ENCODE results near the gene CSTPP1.
"Not testable (repeated sequence)": the region's sequence is repeated elsewhere in the genome, so short reads cannot be mapped to it uniquely, and the experiment has no call there.

Gene CSTPP1

GRCh38 chr11:47109051-47109726 is 172.6 kb downstream of the CSTPP1 start:
- no peak overlapping the region for H3K27ac ChIP-seq (ENCODE audit: low read length)
- no peak overlapping the region for H3K9ac ChIP-seq (ENCODE audit: low read depth, low read length)
- H3K27me3 ChIP-seq (ENCODE audit: insufficient read depth, low read length): no peaks in the 10 kb centered on the region
- no peak overlapping the region for H3K4me3 ChIP-seq (ENCODE audit: low read length)
- peaks cover 8% of the 10 kb centered on the region for H3K4me1 ChIP-seq (ENCODE audit: insufficient read depth, low read length)
- H3K9me3 ChIP-seq (ENCODE audit: insufficient read depth, low read depth, low read length): no peaks in the 10 kb centered on the region
- no peaks in the 10 kb centered on the region for H3K36me3 ChIP-seq (ENCODE audit: insufficient read depth, low read depth, low read length)

- Histone ChIP-seq H3K9me3 (ENCODE audit: insufficient read depth, low read depth, low read length) (no peaks in the 10 kb centered on the region), H3K4me3 (ENCODE audit: low read length) (no peak overlapping the region), H3K9ac (ENCODE audit: low read depth, low read length) (no peak overlapping the region), H3K27ac (ENCODE audit: low read length) (no peak overlapping the region), H3K4me1 (ENCODE audit: insufficient read depth, low read length) (peaks cover 2% of the 10 kb centered on the region), H3K36me3 (ENCODE audit: insufficient read depth, low read depth, low read length) (no peaks in the 10 kb centered on the region), H3K27me3 (ENCODE audit: insufficient read depth, low read length) (no peaks in the 10 kb centered on the region)
Observed at GRCh38 chr11:47109727-47110246, 173.2 kb downstream of the CSTPP1 start.

DNA sequence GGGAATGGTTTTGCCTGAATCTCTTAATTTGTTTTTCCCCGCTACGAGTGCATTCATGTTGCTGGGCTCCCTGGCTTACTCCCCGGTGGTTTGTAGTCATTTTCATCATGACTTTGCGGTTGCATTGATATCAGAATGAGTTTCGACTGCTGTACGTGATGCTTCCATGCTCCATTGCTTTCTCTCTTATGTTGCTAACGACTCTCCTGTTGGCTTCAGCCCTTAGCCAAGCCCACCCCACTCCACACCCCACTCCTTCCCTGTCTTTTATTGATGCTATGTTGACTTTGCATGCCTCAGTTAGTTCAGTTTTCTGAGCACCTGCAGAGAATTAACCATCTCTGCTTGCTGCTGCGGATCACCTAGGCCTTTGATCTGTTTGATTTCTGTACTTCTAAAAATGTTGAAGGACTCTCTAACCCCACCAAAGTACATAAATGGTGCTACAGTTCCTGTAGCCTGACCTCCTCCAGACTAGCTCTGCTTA is 174.8 kb downstream of the CSTPP1 start:
- Histone ChIP-seq H3K4me1 (ENCODE audit: insufficient read depth, low read length) (no peaks in the 10 kb centered on the region), H3K9ac (ENCODE audit: low read depth, low read length) (no peak overlapping the region), H3K9me3 (ENCODE audit: insufficient read depth, low read depth, low read length) (no peaks in the 10 kb centered on the region), H3K4me3 (ENCODE audit: low read length) (no peak overlapping the region), H3K27me3 (ENCODE audit: insufficient read depth, low read length) (no peaks in the 10 kb centered on the region), H3K27ac (ENCODE audit: low read length) (no peak overlapping the region), H3K36me3 (ENCODE audit: insufficient read depth, low read depth, low read length) (no peaks in the 10 kb centered on the region)

DNA sequence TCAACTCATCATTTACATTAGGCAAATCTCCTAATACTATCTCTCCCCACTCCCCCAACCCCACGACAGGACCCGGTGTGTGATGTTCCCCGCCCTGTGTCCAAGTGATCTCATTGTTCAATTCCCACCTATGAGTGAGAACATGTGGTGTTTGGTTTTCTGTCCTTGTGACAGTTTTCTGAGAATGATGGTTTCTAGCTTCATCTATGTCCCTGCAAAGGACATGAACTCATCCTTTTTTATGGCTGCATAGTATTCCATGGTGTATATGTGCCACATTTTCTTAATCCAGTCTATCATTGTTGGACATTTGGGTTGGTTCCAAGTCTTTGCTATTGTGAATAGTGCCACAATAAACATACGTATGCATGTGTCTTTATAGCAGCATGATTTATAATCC is 176.4 kb downstream of the CSTPP1 start:
- not testable (repeated sequence) for H3K27me3 ChIP-seq (ENCODE audit: insufficient read depth, low read length); H3K4me1 ChIP-seq (ENCODE audit: insufficient read depth, low read length); H3K4me3 ChIP-seq (ENCODE audit: low read length); H3K27ac ChIP-seq (ENCODE audit: low read length); H3K9me3 ChIP-seq (ENCODE audit: insufficient read depth, low read depth, low read length); H3K36me3 ChIP-seq (ENCODE audit: insufficient read depth, low read depth, low read length); H3K9ac ChIP-seq (ENCODE audit: low read depth, low read length)

GRCh38 chr11:47118958-47119688 is 182.6 kb downstream of the CSTPP1 start:
- H3K9me3 ChIP-seq (ENCODE audit: insufficient read depth, low read depth, low read length); H3K27ac ChIP-seq (ENCODE audit: low read length); H3K4me1 ChIP-seq (ENCODE audit: insufficient read depth, low read length); H3K9ac ChIP-seq (ENCODE audit: low read depth, low read length); H3K4me3 ChIP-seq (ENCODE audit: low read length); H3K36me3 ChIP-seq (ENCODE audit: insufficient read depth, low read depth, low read length); H3K27me3 ChIP-seq (ENCODE audit: insufficient read depth, low read length): not testable (repeated sequence)

DNA sequence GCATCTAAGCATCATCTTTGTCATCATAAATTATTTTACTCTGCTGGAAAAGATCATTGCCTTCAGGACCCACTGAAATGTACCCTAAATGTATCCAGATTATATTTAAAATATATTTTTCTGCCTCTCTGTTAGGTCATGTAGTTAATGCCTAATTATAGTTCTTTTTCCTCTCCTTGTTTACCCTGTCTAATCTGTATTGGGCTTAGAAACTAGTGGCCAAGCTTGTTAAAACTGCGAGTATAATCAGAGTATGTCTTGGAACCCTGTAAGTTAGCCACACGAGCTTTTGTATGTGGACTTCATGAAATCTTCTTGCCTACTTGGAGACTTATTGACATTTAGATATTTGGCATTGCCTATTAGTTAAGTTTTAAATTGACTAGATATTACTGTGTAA is 184.5 kb downstream of the CSTPP1 start:
- H3K9me3 ChIP-seq (ENCODE audit: insufficient read depth, low read depth, low read length): no peaks in the 10 kb centered on the region

GRCh38 chr11:47121731-47122130 is 185.2 kb downstream of the CSTPP1 start:
- Histone ChIP-seq H3K9me3 (ENCODE audit: insufficient read depth, low read depth, low read length) (no peaks in the 10 kb centered on the region), H3K4me1 (ENCODE audit: insufficient read depth, low read length) (no peaks in the 10 kb centered on the region), H3K27ac (ENCODE audit: low read length) (no peak overlapping the region), H3K9ac (ENCODE audit: low read depth, low read length) (no peak overlapping the region), H3K36me3 (ENCODE audit: insufficient read depth, low read depth, low read length) (no peaks in the 10 kb centered on the region), H3K4me3 (ENCODE audit: low read length) (no peak overlapping the region), H3K27me3 (ENCODE audit: insufficient read depth, low read length) (no peaks in the 10 kb centered on the region)

More for the DNA sequence above, 184.5 kb downstream of the CSTPP1 start:
- Histone ChIP-seq H3K4me3 (ENCODE audit: low read length) (no peak overlapping the region), H3K4me1 (ENCODE audit: insufficient read depth, low read length) (no peaks in the 10 kb centered on the region), H3K36me3 (ENCODE audit: insufficient read depth, low read depth, low read length) (no peaks in the 10 kb centered on the region), H3K9ac (ENCODE audit: low read depth, low read length) (no peak overlapping the region), H3K27me3 (ENCODE audit: insufficient read depth, low read length) (no peaks in the 10 kb centered on the region), H3K27ac (ENCODE audit: low read length) (no peak overlapping the region)

DNA sequence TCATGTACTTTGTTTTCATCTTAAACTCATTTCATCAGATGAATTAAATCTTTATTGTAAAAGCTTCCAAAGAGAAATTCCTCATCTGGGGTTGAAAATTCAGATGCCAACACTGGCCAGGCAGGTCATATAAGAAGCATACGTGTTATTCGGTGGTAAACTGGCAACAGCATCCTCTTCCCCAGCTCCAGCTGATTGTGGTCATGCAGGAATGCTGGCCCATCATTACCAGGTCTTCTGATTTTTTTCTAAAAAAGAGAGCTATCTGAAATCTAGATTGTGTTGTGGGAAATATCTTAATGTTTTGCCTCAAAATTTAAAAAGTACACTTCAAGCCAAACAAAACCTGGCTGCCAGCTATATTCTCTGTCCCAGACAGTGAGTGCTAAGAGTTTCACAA is 186.5 kb downstream of the CSTPP1 start:
- H3K4me1 ChIP-seq (ENCODE audit: insufficient read depth, low read length): no peaks in the 10 kb centered on the region
- H3K27me3 ChIP-seq (ENCODE audit: insufficient read depth, low read length): no peaks in the 10 kb centered on the region
- H3K27ac ChIP-seq (ENCODE audit: low read length): no peak overlapping the region
- no peak overlapping the region for H3K9ac ChIP-seq (ENCODE audit: low read depth, low read length)
- no peaks in the 10 kb centered on the region for H3K36me3 ChIP-seq (ENCODE audit: insufficient read depth, low read depth, low read length)
- H3K4me3 ChIP-seq (ENCODE audit: low read length): no peak overlapping the region
- no peaks in the 10 kb centered on the region for H3K9me3 ChIP-seq (ENCODE audit: insufficient read depth, low read depth, low read length)

DNA sequence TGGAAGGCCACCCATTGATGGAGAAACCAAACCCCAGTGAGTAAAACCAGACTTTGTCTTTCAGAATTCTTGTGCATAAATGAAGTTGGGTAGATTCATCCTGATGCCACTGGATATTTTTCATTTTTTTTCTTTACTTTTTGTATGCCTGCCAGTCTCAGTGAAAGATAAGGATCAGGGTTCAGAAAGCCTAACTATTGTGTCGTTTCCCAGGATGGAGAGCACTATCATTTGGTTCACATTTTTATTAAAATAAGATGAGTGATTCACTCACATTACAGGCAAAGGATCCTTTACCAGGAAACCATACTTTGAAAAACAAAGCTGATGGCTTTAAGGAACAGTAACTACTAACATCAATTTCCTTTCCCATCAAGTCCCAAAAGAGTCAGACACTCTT is 188.1 kb downstream of the CSTPP1 start:
- Histone ChIP-seq H3K27ac (ENCODE audit: low read length) (no peak overlapping the region), H3K4me3 (ENCODE audit: low read length) (no peak overlapping the region), H3K9ac (ENCODE audit: low read depth, low read length) (no peak overlapping the region), H3K9me3 (ENCODE audit: insufficient read depth, low read depth, low read length) (no peaks in the 10 kb centered on the region), H3K36me3 (ENCODE audit: insufficient read depth, low read depth, low read length) (no peaks in the 10 kb centered on the region), H3K27me3 (ENCODE audit: insufficient read depth, low read length) (no peaks in the 10 kb centered on the region), H3K4me1 (ENCODE audit: insufficient read depth, low read length) (no peaks in the 10 kb centered on the region)

- no peak overlapping the region for H3K27ac ChIP-seq (ENCODE audit: low read length)
- H3K4me1 ChIP-seq (ENCODE audit: insufficient read depth, low read length): peaks cover 1% of the 10 kb centered on the region; the same call in 1 of the 2 replicates
- H3K36me3 ChIP-seq (ENCODE audit: insufficient read depth, low read depth, low read length): no peaks in the 10 kb centered on the region
- H3K9ac ChIP-seq (ENCODE audit: low read depth, low read length): no peak overlapping the region
- no peaks in the 10 kb centered on the region for H3K27me3 ChIP-seq (ENCODE audit: insufficient read depth, low read length)
- no peak overlapping the region for H3K4me3 ChIP-seq (ENCODE audit: low read length)
- no peaks in the 10 kb centered on the region for H3K9me3 ChIP-seq (ENCODE audit: insufficient read depth, low read depth, low read length)
Observed at GRCh38 chr11:47125083-47125482, 188.5 kb downstream of the CSTPP1 start.

GRCh38 chr11:47127213-47127612 is 190.7 kb downstream of the CSTPP1 start:
- H3K27ac ChIP-seq (ENCODE audit: low read length): no peak overlapping the region
- no peak overlapping the region for H3K4me3 ChIP-seq (ENCODE audit: low read length)
- no peaks in the 10 kb centered on the region for H3K27me3 ChIP-seq (ENCODE audit: insufficient read depth, low read length)
- no peaks in the 10 kb centered on the region for H3K36me3 ChIP-seq (ENCODE audit: insufficient read depth, low read depth, low read length)
- peaks cover 11% of the 10 kb centered on the region; the same call in 1 of the 2 replicates for H3K4me1 ChIP-seq (ENCODE audit: insufficient read depth, low read length)
- no peaks in the 10 kb centered on the region for H3K9me3 ChIP-seq (ENCODE audit: insufficient read depth, low read depth, low read length)
- H3K9ac ChIP-seq (ENCODE audit: low read depth, low read length): no peak overlapping the region

DNA sequence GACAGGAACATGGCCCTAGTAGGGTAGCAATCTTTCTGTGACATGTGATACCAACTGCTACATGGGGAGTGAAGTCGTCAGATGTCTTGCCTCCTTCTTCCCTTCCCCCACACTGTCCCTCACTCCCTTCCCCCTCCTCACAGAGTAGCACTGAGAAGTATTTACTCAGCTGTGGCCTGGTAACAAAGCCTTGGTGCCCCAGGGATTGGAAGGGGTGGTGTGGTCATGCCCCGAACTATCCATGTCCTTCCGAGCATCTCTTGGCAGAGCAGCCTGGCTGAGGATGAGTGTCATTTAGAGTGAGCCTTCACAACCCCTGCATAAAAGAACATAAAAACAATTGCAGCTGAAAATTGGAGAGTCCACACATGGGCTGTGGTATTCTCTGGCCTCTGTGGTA is 194.0 kb downstream of the CSTPP1 start:
- Histone ChIP-seq H3K9me3 (ENCODE audit: insufficient read depth, low read depth, low read length) (no peaks in the 10 kb centered on the region), H3K36me3 (ENCODE audit: insufficient read depth, low read depth, low read length) (no peaks in the 10 kb centered on the region), H3K4me1 (ENCODE audit: insufficient read depth, low read length) (peaks cover 11% of the 10 kb centered on the region; the same call in 1 of the 2 replicates), H3K27me3 (ENCODE audit: insufficient read depth, low read length) (no peaks in the 10 kb centered on the region), H3K9ac (ENCODE audit: low read depth, low read length) (no peak overlapping the region), H3K27ac (ENCODE audit: low read length) (no peak overlapping the region), H3K4me3 (ENCODE audit: low read length) (peak overlapping the region; percentile 45; the same call in 1 of the 2 replicates)

Data from iPS-20b (cell line).